Measurements from ENCODE around the gene DNAJC11.
"Not testable (repeated sequence)": the region's sequence is repeated elsewhere in the genome, so short reads cannot be mapped to it uniquely, and the experiment has no call there.

The DNAJC11 gene

DNA sequence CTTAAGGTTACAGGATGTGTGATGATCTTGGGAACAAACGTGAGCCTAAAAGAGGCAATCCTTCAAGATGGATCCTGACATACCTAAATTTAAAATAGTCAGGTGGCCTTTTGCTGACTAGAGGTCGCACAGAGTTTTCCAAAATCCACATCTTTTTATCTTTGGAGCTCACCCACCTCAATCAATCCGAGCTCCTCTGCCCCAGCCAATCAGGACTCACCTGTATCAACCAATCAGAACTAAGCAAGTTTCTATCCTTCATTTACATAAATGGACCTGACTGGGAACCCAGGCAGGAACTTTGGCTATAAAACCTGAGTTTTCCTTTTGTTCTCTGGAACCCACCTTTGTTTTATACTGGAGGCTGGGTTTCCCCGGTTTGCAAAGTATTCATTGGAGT, 16.2 kb downstream of the DNAJC11 start:
- H3K4me3 ChIP-seq: no peak overlapping the region
- no peak overlapping the region for H3K9ac ChIP-seq
- H3K4me2 ChIP-seq: no peak overlapping the region
- H3K4me1 ChIP-seq: no peaks in the 10 kb centered on the region
- H3K27me3 ChIP-seq: no peaks in the 10 kb centered on the region
- peaks cover 96% of the 10 kb centered on the region for H4K20me1 ChIP-seq
- H3K27ac ChIP-seq: no peak overlapping the region
- H3K9me3 ChIP-seq: no peaks in the 10 kb centered on the region
- no peak for TF ChIP-seq Cebpa-rat (IDR thresholded peaks at IDR 0.05)
- H3K36me3 ChIP-seq: peaks cover 33% of the 10 kb centered on the region

DNA sequence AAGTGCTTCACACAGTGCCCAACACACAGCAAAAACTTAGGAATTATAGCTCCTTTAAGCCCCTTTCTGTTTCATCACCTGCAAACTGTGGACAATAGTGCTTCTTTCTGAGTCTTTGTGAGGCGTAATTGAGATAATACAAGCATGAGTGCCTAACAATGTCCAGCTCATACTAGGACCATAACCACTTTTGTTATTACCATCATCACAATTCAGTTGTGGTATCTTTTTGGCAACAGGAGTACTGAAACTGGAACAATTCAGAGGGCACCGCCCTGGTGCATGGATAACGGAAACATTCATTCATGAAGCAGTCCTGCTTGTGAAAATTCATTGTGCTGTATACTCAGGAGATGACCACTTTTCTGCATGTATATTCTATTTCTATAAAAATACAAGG, 18.2 kb downstream of the DNAJC11 start:
- no peak overlapping the region for H3K4me2 ChIP-seq
- H3K4me3 ChIP-seq: no peak overlapping the region
- H3K9ac ChIP-seq: no peak overlapping the region
- no peaks in the 10 kb centered on the region for H3K9me3 ChIP-seq
- no peak overlapping the region for H3K27ac ChIP-seq
- H4K20me1 ChIP-seq: peaks cover 76% of the 10 kb centered on the region
- H3K36me3 ChIP-seq: peaks cover 48% of the 10 kb centered on the region
- H3K27me3 ChIP-seq: no peaks in the 10 kb centered on the region
- no peaks in the 10 kb centered on the region for H3K4me1 ChIP-seq
- no peak for TF ChIP-seq Cebpa-rat (IDR thresholded peaks at IDR 0.05)

DNA sequence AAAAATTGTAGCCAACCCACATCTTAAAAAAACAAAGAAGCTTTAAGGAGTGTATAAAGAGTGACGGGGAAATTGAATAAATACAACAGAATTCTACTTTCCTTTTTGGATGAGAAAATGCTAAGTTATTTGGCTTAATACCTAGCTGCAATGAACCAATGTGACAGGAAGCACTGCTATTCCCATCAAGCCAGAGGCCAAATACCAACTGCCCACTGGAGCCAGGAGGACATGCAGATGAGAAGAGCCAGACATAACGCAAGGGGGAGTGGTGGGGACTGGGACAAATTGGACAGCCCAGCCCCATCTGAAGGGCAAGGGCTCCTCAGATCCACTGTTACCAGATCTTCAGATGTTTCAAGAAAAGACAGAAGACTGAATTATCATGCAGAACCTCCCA, 25.7 kb downstream of the DNAJC11 start:
- peaks cover 96% of the 10 kb centered on the region for H3K36me3 ChIP-seq
- H3K4me2 ChIP-seq: no peak overlapping the region
- H4K20me1 ChIP-seq: peaks cover 29% of the 10 kb centered on the region
- no peak overlapping the region for H3K27ac ChIP-seq
- no peaks in the 10 kb centered on the region for H3K4me1 ChIP-seq
- H3K27me3 ChIP-seq: no peaks in the 10 kb centered on the region
- no peak overlapping the region for H3K9ac ChIP-seq
- no peak overlapping the region for H3K4me3 ChIP-seq
- no peak for TF ChIP-seq Cebpa-rat (IDR thresholded peaks at IDR 0.05)
- H3K9me3 ChIP-seq: no peaks in the 10 kb centered on the region

DNA sequence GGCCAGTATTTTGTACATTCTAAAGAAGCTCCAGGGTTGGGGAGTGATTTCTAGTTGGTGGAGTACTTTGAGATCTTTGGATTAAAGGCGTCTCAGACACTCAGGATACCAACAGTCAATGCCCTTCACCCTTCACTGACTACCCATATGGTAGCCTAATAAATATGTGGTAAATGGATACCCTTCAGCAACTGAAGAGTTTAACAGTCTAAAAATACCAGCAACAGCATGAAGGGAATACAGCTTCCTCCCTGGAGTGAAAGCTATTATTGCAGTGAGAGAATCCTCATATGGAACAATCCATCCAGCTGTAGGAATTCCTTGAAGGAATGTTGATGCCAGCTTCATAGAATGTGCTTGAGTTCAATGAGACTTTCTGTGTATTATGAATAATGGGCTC, 26.8 kb downstream of the DNAJC11 start:
- Histone ChIP-seq H4K20me1 (peaks cover 24% of the 10 kb centered on the region; the same call in 1 of the 2 replicates), H3K9me3 (no peaks in the 10 kb centered on the region), H3K27ac (no peak overlapping the region), H3K4me3 (no peak overlapping the region), H3K4me2 (no peak overlapping the region), H3K27me3 (no peaks in the 10 kb centered on the region), H3K4me1 (no peaks in the 10 kb centered on the region), H3K36me3 (peaks cover 98% of the 10 kb centered on the region), H3K9ac (no peak overlapping the region)
- TF ChIP-seq Cebpa-rat (IDR thresholded peaks at IDR 0.05): no peak

DNA sequence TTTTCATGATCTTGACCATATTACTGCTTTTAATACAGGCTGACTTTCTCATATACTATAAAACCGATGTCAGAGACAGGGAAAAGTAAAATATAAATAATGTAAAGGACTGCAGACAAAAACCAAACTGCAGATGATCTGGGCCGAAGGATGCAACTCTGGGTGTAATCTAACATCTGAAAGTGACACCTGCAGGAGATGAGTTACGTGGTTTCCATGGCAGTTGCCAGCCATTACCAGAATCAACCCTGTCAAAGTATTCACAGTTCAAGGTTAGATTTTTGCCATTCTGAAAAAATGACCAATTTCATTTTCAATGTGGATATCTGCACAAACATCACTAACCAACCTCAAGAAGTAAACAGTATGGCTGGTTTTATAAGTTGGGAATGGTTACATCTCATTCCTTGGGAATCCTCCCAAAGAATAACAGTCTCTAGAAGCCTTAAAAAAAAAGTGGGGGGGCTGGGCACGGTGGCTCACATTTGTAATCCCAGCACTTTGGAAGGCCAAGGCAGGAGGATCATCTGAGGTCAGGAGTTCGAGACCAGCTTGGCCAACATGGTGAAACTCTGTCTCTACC, 27.7 kb downstream of the DNAJC11 start:
- Histone ChIP-seq H3K36me3 (peaks cover 93% of the 10 kb centered on the region), H3K27ac (no peak overlapping the region), H3K4me2 (no peak overlapping the region), H3K4me1 (no peaks in the 10 kb centered on the region), H4K20me1 (peaks cover 24% of the 10 kb centered on the region; the same call in 1 of the 2 replicates), H3K27me3 (no peaks in the 10 kb centered on the region), H3K9ac (no peak overlapping the region), H3K9me3 (no peaks in the 10 kb centered on the region), H3K4me3 (no peak overlapping the region)
- no peak for TF ChIP-seq Cebpa-rat (IDR thresholded peaks at IDR 0.05)

DNA sequence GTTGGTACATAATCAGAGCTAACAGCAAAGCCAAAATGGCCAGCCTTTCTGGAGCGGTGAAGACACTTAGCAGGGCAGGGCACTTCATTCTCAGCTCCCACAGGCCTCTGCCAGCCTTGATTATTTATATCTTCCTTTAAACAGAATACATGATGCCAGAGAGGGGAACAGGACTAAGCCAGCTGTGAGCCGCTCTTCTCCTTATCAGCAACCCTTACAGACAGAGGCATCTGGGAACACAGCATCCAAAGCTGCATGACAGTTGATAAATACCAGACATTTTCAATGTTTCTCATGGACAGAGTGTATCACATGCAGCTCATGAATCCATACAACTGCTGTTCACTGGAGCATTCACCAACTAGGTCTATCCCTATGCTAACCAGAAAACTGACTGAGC, 29.1 kb downstream of the DNAJC11 start:
- Histone ChIP-seq H3K4me2 (no peak overlapping the region), H3K27me3 (no peaks in the 10 kb centered on the region), H4K20me1 (peaks cover 24% of the 10 kb centered on the region; the same call in 1 of the 2 replicates), H3K36me3 (peaks cover 92% of the 10 kb centered on the region), H3K4me1 (no peaks in the 10 kb centered on the region), H3K27ac (no peak overlapping the region), H3K4me3 (no peak overlapping the region), H3K9ac (no peak overlapping the region), H3K9me3 (no peaks in the 10 kb centered on the region)
- no peak for TF ChIP-seq Cebpa-rat (IDR thresholded peaks at IDR 0.05)

DNA sequence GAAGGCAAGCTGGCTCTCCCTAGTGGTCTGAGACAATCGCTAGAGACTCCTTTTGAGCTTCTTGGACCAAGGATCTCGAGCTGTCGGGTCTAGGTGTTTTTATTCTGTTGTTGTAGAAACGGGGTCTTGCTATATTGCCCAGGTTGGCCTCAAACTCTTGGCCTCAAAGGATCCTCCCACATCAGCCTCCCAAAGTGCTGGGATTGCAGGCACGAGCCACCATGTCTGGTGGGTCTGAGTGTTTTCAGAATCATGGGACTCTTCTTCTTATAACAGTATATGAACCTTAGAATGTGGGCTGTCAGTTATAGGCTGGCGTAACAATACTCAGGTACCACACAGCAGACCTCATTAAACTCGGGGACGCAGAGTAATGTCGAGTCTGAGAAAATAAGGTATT, 33.1 kb downstream of the DNAJC11 start:
- no peak overlapping the region for H3K4me3 ChIP-seq
- peaks cover 11% of the 10 kb centered on the region for H4K20me1 ChIP-seq
- no peak overlapping the region for H3K4me2 ChIP-seq
- H3K36me3 ChIP-seq: peaks cover 92% of the 10 kb centered on the region
- H3K9ac ChIP-seq: no peak overlapping the region
- H3K4me1 ChIP-seq: no peaks in the 10 kb centered on the region
- H3K27ac ChIP-seq: no peak overlapping the region
- no peaks in the 10 kb centered on the region for H3K27me3 ChIP-seq
- TF ChIP-seq Cebpa-rat (IDR thresholded peaks at IDR 0.05): no peak
- 0 out of 2 replicates have a peak, but pooled peaks cover 4% of the 10 kb centered on the region for H3K9me3 ChIP-seq

DNA sequence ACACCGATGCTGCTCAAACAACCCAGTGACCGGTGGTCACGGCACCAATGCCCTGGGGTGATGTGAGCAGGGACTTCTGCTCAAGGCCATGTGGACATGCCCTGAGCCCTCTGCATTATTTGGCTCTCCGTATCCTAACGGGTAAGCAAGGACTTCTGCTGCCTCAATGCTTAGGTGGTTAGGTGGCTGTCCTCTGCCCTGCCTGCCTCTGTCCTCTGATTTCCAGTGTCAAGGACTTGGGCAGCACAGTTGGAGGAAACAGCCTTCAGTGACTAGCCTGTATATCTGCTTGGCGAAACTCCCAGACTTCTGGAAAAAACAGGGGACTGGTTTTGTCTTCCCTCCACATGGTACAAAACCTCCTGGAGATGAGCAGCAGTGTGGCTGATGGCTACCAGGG, 34.5 kb downstream of the DNAJC11 start:
- no peak overlapping the region for H3K4me2 ChIP-seq

DNA sequence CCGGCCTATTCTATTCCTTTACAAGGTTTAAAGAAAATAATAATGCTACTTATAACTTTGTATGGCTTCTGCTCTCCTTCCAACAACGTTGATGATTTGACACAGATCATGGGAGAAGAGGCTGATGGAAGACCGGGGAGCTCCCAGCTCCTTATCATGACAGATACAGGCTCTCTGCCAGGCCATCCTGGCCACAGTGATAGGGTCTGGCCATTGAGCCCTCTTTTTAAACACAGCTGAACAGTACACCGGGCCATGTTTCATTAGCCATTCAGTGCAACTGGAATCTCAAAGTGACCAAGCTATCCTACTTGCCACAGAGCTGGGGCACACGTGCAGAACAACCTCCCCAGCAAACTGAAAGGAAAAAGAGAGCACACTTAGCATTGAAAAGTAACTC, 34.9 kb downstream of the DNAJC11 start:
- Histone ChIP-seq H3K4me2 (no peak overlapping the region), H3K4me3 (no peak overlapping the region), H3K36me3 (peaks cover 92% of the 10 kb centered on the region), H3K9ac (no peak overlapping the region), H3K9me3 (0 out of 2 replicates have a peak, but pooled peaks cover 4% of the 10 kb centered on the region), H3K4me1 (no peaks in the 10 kb centered on the region), H3K27ac (no peak overlapping the region), H4K20me1 (peaks cover 25% of the 10 kb centered on the region; the same call in 1 of the 2 replicates), H3K27me3 (no peaks in the 10 kb centered on the region)
- no peak for TF ChIP-seq Cebpa-rat (IDR thresholded peaks at IDR 0.05)

More for the DNA sequence above, 34.5 kb downstream of the DNAJC11 start:
- no peak overlapping the region for H3K9ac ChIP-seq
- 0 out of 2 replicates have a peak, but pooled peaks cover 4% of the 10 kb centered on the region for H3K9me3 ChIP-seq
- no peak overlapping the region for H3K27ac ChIP-seq
- no peak for TF ChIP-seq Cebpa-rat (IDR thresholded peaks at IDR 0.05)
- H3K27me3 ChIP-seq: no peaks in the 10 kb centered on the region
- peaks cover 21% of the 10 kb centered on the region; the same call in 1 of the 2 replicates for H4K20me1 ChIP-seq
- peaks cover 92% of the 10 kb centered on the region for H3K36me3 ChIP-seq
- no peak overlapping the region for H3K4me3 ChIP-seq
- no peaks in the 10 kb centered on the region for H3K4me1 ChIP-seq

DNA sequence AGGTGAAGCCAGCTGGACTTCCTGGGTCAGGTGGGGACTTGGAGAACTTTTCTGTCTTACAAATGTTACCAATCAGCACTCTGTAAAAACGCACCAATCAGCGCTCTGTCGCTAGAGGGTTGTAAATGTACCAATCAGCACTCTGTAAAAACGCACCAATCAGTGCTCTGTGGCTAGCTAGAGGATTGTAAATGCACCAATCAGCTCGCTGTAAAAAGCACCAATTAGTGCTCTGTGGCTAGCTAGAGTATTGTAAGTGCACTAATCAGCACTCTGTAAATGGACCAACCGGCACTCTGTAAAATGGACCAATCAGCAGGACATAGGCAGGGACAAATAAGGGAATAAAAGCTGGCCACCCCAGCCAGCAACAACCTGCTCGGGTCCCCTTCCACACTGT, 39.1 kb downstream of the DNAJC11 start:
- Histone ChIP-seq H4K20me1 (peaks cover 60% of the 10 kb centered on the region), H3K36me3 (peaks cover 85% of the 10 kb centered on the region), H3K4me1 (peaks cover 14% of the 10 kb centered on the region)
- H3K9me3 ChIP-seq, H3K9ac ChIP-seq, H3K4me3 ChIP-seq, H3K4me2 ChIP-seq, H3K27me3 ChIP-seq, H3K27ac ChIP-seq: not testable (repeated sequence)

Measured in BLaER1 (cell line).